IMR-90 (cell line): ENCODE results near the gene CENPF. TPM values are rescaled to one million over a fixed set of nuclear protein-coding genes. Genes with fewer than 3 reads are reported as not detected.
A peak's percentile ranks its signal among the peaks of the same experiment; 100 is the strongest.

Experiments
- ATAC-seq: fragments of 200-7000 bp; cut with Tn5 transposase; 2 replicates; pipeline ENCODE4 v1.9.1; 2020; ENCODE audit warnings: low read depth, mild to moderate bottlenecking, moderate library complexity
- BruUV-seq: library from RNA; stranded (reverse); fragments of 400-500 nt; replicated peaks from 2 replicates; lab custom pipeline; 2021; lab: Mats Ljungman, UMichigan
- CTCF ChIA-PET: fragments of 300-600 bp; formaldehyde crosslinking; extraction: SDS; loops from one replicate; lab custom pipeline; 2021; ENCODE audit warnings: antibody characterized with exemption; lab: Yijun Ruan, JAX
- POLR2A ChIA-PET: fragments of 300-600 bp; sonication (Branson Sonifier 250); formaldehyde crosslinking; loops from one replicate; lab custom pipeline; 2022; ENCODE audit warnings: antibody characterized with exemption; ENCODE audit not compliant: unreplicated experiment; lab: Charles Lee
- DNase-seq: peaks from one replicate; pipeline ENCODE4 v3.0.0; 2013
- H2AFZ ChIP-seq: replicated peaks from 2 replicates; pipeline ENCODE3; 2013; ENCODE audit warnings: low read length, mild to moderate bottlenecking; ENCODE audit not compliant: poor library complexity
- H2AK5ac ChIP-seq: 2 replicates; pipeline ENCODE4 v1.6.1; 2013; ENCODE audit warnings: low read depth, low read length, inconsistent platforms
- H2AK9ac ChIP-seq: replicated peaks from 2 replicates; pipeline ENCODE3; 2013; ENCODE audit warnings: mild to moderate bottlenecking, low read depth, low read length, moderate library complexity; ENCODE audit not compliant: poor library complexity
- H2BK120ac ChIP-seq: 2 replicates; pipeline ENCODE4 v1.6.1; 2013; ENCODE audit warnings: low read depth, low read length, inconsistent platforms
- H2BK15ac ChIP-seq: 3 replicates; pipeline ENCODE4 v1.6.1; 2013; ENCODE audit warnings: low read depth, low read length, inconsistent platforms
- H2BK20ac ChIP-seq: 2 replicates; pipeline ENCODE4 v1.6.1; 2013; ENCODE audit warnings: low read depth, mild to moderate bottlenecking, inconsistent platforms, low read length, moderate library complexity
- H2BK5ac ChIP-seq: 2 replicates; pipeline ENCODE4 v1.6.1; 2013; ENCODE audit warnings: mild to moderate bottlenecking, low read depth, low read length, inconsistent platforms; ENCODE audit not compliant: poor library complexity, severe bottlenecking
- H3K14ac ChIP-seq: replicated peaks from 2 replicates; pipeline ENCODE4 v1.6.1; 2013; ENCODE audit warnings: low read depth, low read length, inconsistent platforms
- H3K18ac ChIP-seq: 2 replicates; pipeline ENCODE4 v1.6.1; 2013; ENCODE audit warnings: low read depth, low read length, control low read depth
- H3K23ac ChIP-seq: 2 replicates; pipeline ENCODE4 v1.6.1; 2013; ENCODE audit warnings: low read depth, low read length, inconsistent platforms
- H3K27ac ChIP-seq: 2 replicates; pipeline ENCODE4 v1.5.1; 2013; ENCODE audit warnings: mild to moderate bottlenecking, control low read depth, low read length; ENCODE audit not compliant: insufficient read depth
- H3K27me3 ChIP-seq: 2 replicates; pipeline ENCODE4 v1.6.1; 2013; ENCODE audit warnings: low read length; ENCODE audit not compliant: control insufficient read depth, insufficient read depth
- H3K36me3 ChIP-seq: 2 replicates; pipeline ENCODE4 v1.6.1; 2013; ENCODE audit warnings: low read length, mixed read lengths; ENCODE audit not compliant: control insufficient read depth, insufficient read depth
- H3K4ac ChIP-seq: 2 replicates; pipeline ENCODE4 v1.6.1; 2013; ENCODE audit warnings: low read depth, low read length, inconsistent platforms
- H3K4me1 ChIP-seq: 2 replicates; pipeline ENCODE4 v1.6.1; 2013; ENCODE audit warnings: low read length, mixed read lengths; ENCODE audit not compliant: control insufficient read depth, insufficient read depth
- H3K4me2 ChIP-seq: 2 replicates; pipeline ENCODE4 v1.6.1; 2013; ENCODE audit warnings: low read depth, mild to moderate bottlenecking, control low read depth, low read length, moderate library complexity
- H3K4me3 ChIP-seq: 2 replicates; pipeline ENCODE4 v1.5.1; 2013; ENCODE audit warnings: low read depth, mild to moderate bottlenecking, control low read depth, low read length, moderate library complexity; ENCODE audit not compliant: insufficient read depth
- H3K56ac ChIP-seq: 2 replicates; pipeline ENCODE4 v1.6.1; 2013; ENCODE audit warnings: low read length, inconsistent platforms; ENCODE audit not compliant: insufficient read depth; ENCODE audit errors: extremely low read depth
- H3K79me1 ChIP-seq, 2 experiments: 2 replicates each; pipeline ENCODE4 v1.6.1; 2013; ENCODE audit warnings: low read length in 2 of 2, inconsistent platforms in 1 of 2, low read depth in 1 of 2
- H3K9ac ChIP-seq: 2 replicates; pipeline ENCODE4 v1.6.1; 2013; ENCODE audit warnings: low read depth, low read length, control low read depth
- H3K9me1 ChIP-seq: 2 replicates; pipeline ENCODE4 v1.6.1; 2013; ENCODE audit warnings: low read length, inconsistent platforms; ENCODE audit not compliant: insufficient read depth
- H3K9me3 ChIP-seq: 2 replicates; pipeline ENCODE4 v1.6.1; 2013; ENCODE audit warnings: low read length; ENCODE audit not compliant: control insufficient read depth, insufficient read depth
- H4K20me1 ChIP-seq: 2 replicates; pipeline ENCODE4 v1.6.1; 2013; ENCODE audit warnings: low read length, inconsistent platforms; ENCODE audit not compliant: insufficient read depth
- H4K5ac ChIP-seq: 2 replicates; pipeline ENCODE4 v1.6.1; 2013; ENCODE audit warnings: mild to moderate bottlenecking, low read depth, low read length, control low read depth
- H4K8ac ChIP-seq, 2 experiments: 2 replicates each; pipeline ENCODE4 v1.6.1; 2013; ENCODE audit warnings: low read depth in 2 of 2, low read length in 2 of 2, control low read depth in 1 of 2, inconsistent platforms in 1 of 2
- H4K91ac ChIP-seq: 2 replicates; pipeline ENCODE4 v1.6.1; 2013; ENCODE audit warnings: low read depth, low read length, inconsistent platforms; ENCODE audit not compliant: insufficient read depth
- BHLHE40 ChIP-seq: fragments of 150-350 bp; IDR thresholded peaks from 2 replicates; pipeline ENCODE4 v1.6.1; 2016; ENCODE audit warnings: mild to moderate bottlenecking, low read depth, low read length
- CHD1 ChIP-seq: IDR thresholded peaks from 2 replicates; pipeline ENCODE4 v1.6.1; 2012; ENCODE audit warnings: low read depth, low read length, improper control_type of control experiment
- CTCF ChIP-seq: conservative IDR thresholded peaks from 2 replicates; pipeline ENCODE4 v1.5.1; 2012; ENCODE audit warnings: mild to moderate bottlenecking, low read depth, low read length, improper control_type of control experiment
- ELK1 ChIP-seq: fragments of 150-350 bp; IDR thresholded peaks from 2 replicates; pipeline ENCODE4 v1.6.1; 2016; ENCODE audit warnings: low read depth, mild to moderate bottlenecking, low read length, moderate library complexity, borderline replicate concordance
- MAFK ChIP-seq: IDR thresholded peaks from 2 replicates; pipeline ENCODE4 v1.6.1; 2012; ENCODE audit warnings: low read depth, low read length, improper control_type of control experiment
- MAZ ChIP-seq: IDR thresholded peaks from 2 replicates; pipeline ENCODE4 v1.6.1; 2012; ENCODE audit warnings: low read depth, mild to moderate bottlenecking, low read length, improper control_type of control experiment, moderate library complexity, borderline replicate concordance
- MXI1 ChIP-seq: IDR thresholded peaks from 2 replicates; pipeline ENCODE4 v1.6.1; 2012; ENCODE audit warnings: low read depth, mild to moderate bottlenecking, low read length, moderate library complexity, borderline replicate concordance
- NFE2L2 ChIP-seq: fragments of 150-350 bp; IDR thresholded peaks from 2 replicates; pipeline ENCODE4 v1.6.1; 2016; ENCODE audit warnings: low read depth, mild to moderate bottlenecking, low read length
- POLR2A ChIP-seq: IDR thresholded peaks from 2 replicates; pipeline ENCODE4 v1.6.1; 2012; ENCODE audit warnings: mild to moderate bottlenecking, low read depth, low read length
- RAD21 ChIP-seq: IDR thresholded peaks from 2 replicates; pipeline ENCODE4 v1.6.1; 2012; ENCODE audit warnings: low read length, improper control_type of control experiment
- RFX5 ChIP-seq: IDR thresholded peaks from 2 replicates; pipeline ENCODE4 v1.8.0; 2012; ENCODE audit warnings: low read depth, mild to moderate bottlenecking, low read length, moderate library complexity
- SMC3 ChIP-seq: fragments of 150-350 bp; IDR thresholded peaks from 2 replicates; pipeline ENCODE4 v1.6.1; 2016; ENCODE audit warnings: low read depth, mild to moderate bottlenecking, antibody characterized with exemption, low read length, moderate library complexity
- WGBS, 2 experiments: methylation state at CpG; one replicate each; pipeline versions ENCODE4 v1.1.5 to v1.1.7; 2013; ENCODE audit warnings: missing lambda C conversion rate in 2 of 2; ENCODE audit not compliant: insufficient read length in 1 of 2; ENCODE audit errors: extremely low coverage in 2 of 2; 5-methylcytosine and 5-hydroxymethylcytosine counted together
- dilution Hi-C: fragments of 300-500 bp; cut with HindIII; formaldehyde crosslinking; loops from one replicate; pipeline ENCODE4 v1.14.3; 2018; ENCODE audit warnings: low sequenced_read_pairs; ENCODE audit not compliant: unreplicated experiment
- in situ Hi-C: fragments of 300-500 bp; cut with MboI; formaldehyde crosslinking; loops from 3 replicates; pipeline ENCODE4 v1.14.3; 2019; ENCODE audit warnings: low sequenced_read_pairs, inconsistent platforms, mixed read lengths
- intact Hi-C: fragments of 100-400 bp; cut with micrococcal nuclease; formaldehyde crosslinking; loops from 2 replicates; pipeline ENCODE4 v1.10.0; 2022
- polyA plus RNA-seq, 3 experiments: library from polyadenylated mRNA; depleted of rRNA; stranded (reverse); fragments of >200 nt; gene quantifications; 2 replicates each; pipeline ENCODE4 v1.2.3, GENCODE V29; 2012; ENCODE audit warnings: low replicate concordance in 1 of 3
- total RNA-seq: library from RNA; depleted of rRNA; stranded (reverse); fragments of >200 nt; gene quantifications from 2 replicates; pipeline ENCODE4 v1.2.3, GENCODE V29; 2012

Gene CENPF
- total and polyA plus RNA-seq, 2 of the 4 experiments (the other 2 are of a cell fraction): 20.9 to 51.8 TPM

- Histone ChIP-seq H3K9me1 (peaks cover 2% of the 10 kb centered on the region; the same call in 1 of the 2 replicates), H2BK20ac (no peak overlapping the region), H2AK5ac (no peak overlapping the region), H3K4me3 (no peak overlapping the region), H3K4me1 (peaks cover 2% of the 10 kb centered on the region; the same call in 1 of the 2 replicates), H2AK9ac (no peak overlapping the region), H3K36me3 (no peaks in the 10 kb centered on the region), H4K8ac (0 out of 4 replicates have a peak overlapping the region, but pooled peaks of 1 of the 2 experiments have one; percentile 41), H2BK120ac (peak overlapping the region; percentile 17; the same call in 1 of the 2 replicates), H3K14ac (no peak overlapping the region), H2BK15ac (peak overlapping the region; percentile 91; the same call in 2 of the 3 replicates), H2AFZ (no peak overlapping the region), H3K4me2 (no peak overlapping the region), H4K5ac (no peak overlapping the region), H3K9me3 (no peaks in the 10 kb centered on the region), H3K79me1 (no peaks in the 10 kb centered on the region), H3K56ac (no peak overlapping the region; the same call in 1 of the 2 replicates), H3K18ac (no peak overlapping the region), H4K91ac (no peak overlapping the region), H3K27ac (no peak overlapping the region), H3K27me3 (peaks cover 1% of the 10 kb centered on the region), H3K9ac (no peak overlapping the region), H3K4ac (peak overlapping the region; percentile 31; the same call in 1 of the 2 replicates), H3K23ac (no peak overlapping the region), H4K20me1 (no peaks in the 10 kb centered on the region), H2BK5ac (no peak overlapping the region)
- ATAC-seq: peak; percentile 85
- dilution Hi-C loops: no loop called here
- POLR2A ChIA-PET: interaction anchor here (0.7 kb wide), 1 partner anchor 37 kb away, joined by 3 read pairs; no protein-coding TSS in a partner anchor
- no CpG with 5 or more reads among the region's 1 CpG for WGBS, 2 experiments
- no peak for TF ChIP-seq CHD1
- TF ChIP-seq MAFK: peak; percentile 66
- TF ChIP-seq MAZ: no peak
- no peak for TF ChIP-seq MXI1
- peak; percentile 88 for TF ChIP-seq RAD21
- no peak for TF ChIP-seq POLR2A
- peak; percentile 93 for TF ChIP-seq CTCF
- no peak for TF ChIP-seq BHLHE40
- no peak for TF ChIP-seq NFE2L2
- peak; percentile 88 for TF ChIP-seq SMC3
- no peak for TF ChIP-seq ELK1
- TF ChIP-seq RFX5: no peak
- CTCF ChIA-PET: interaction anchor here (0.6 to 6.8 kb wide), 20 partner anchors 10 to 944 kb away, joined by 3 to 59 read pairs (median 4); partner anchors contain the start of gene PTPN14
- peak; percentile 73 for DNase-seq
- in situ Hi-C loops: loop anchor here (5.0 to 10.0 kb wide), 3 partner anchors 198 to 370 kb away; no protein-coding TSS in a partner anchor
- intact Hi-C loops: loop anchor here (1.0 to 5.0 kb wide), 4 partner anchors 35 to 373 kb away; no protein-coding TSS in a partner anchor
- no TSS peak for BruUV-seq
Measured at GRCh38 chr1:214584805-214585766, 17.9 kb upstream of the CENPF start.
